ENCODE results near the gene SYCP2. TPM values are rescaled to one million over a fixed set of nuclear protein-coding genes. Genes with fewer than 3 reads are reported as not detected.
A peak's percentile ranks its signal among the peaks of the same experiment; 100 is the strongest.

The SYCP2 gene
- total RNA-seq (ENCODE audit: unreplicated experiment): 0.69 TPM
- long read RNA-seq: 0 reads

GRCh38 chr20:59933296-59933848, at the start of gene SYCP2:
Gene SYCP2, minus strand, starts transcription at chr20:59933637. Its CDS starts 11,224 bp downstream, at chr20:59922413.
- H3K27ac Mint-ChIP-seq (ENCODE audit: unreplicated experiment): no peak within 1 kb of the TSS

DNA sequence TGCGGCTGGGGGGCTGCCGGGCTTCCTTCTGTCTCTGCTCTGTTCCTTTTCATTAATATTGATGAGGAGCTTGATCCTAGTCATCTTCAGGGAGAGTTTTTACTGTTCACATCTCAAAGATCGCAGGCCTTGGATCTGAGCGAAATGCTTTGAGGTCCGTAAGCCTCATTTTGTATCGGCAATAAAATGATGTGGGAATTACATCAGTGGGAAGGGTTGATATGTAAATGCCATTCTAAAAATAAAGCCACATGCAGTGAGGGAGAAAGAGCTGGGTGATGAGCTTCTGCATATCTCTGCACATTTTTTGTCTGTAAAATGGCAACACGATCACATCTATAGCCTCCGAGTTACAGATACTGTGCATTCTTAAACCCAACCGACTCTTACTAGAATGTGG, 49.6 kb upstream of the SYCP2 start:
- H3K27ac Mint-ChIP-seq (ENCODE audit: unreplicated experiment): no peak overlapping the region
- H3K4me1 Mint-ChIP-seq (ENCODE audit: low read depth, unreplicated experiment): peaks cover 16% of the 10 kb centered on the region
- H3K27me3 Mint-ChIP-seq (ENCODE audit: unreplicated experiment): no peaks in the 10 kb centered on the region
- H3K4me3 Mint-ChIP-seq (ENCODE audit: unreplicated experiment): peak overlapping the region; percentile 7
- H3K9me3 Mint-ChIP-seq (ENCODE audit: unreplicated experiment): peaks cover 4% of the 10 kb centered on the region
- no peak for DNase-seq
- no peak for TF ChIP-seq CTCF (IDR thresholded peaks at IDR 0.05; ENCODE audit: partially characterized antibody, unreplicated experiment)
- peaks cover 8% of the 10 kb centered on the region for H3K36me3 Mint-ChIP-seq (ENCODE audit: unreplicated experiment)

More at GRCh38 chr20:59933296-59933848, at the start of gene SYCP2:
- H3K4me1 Mint-ChIP-seq (ENCODE audit: low read depth, unreplicated experiment): no peaks in the 10 kb centered on the region
- peaks cover 3% of the 10 kb centered on the region for H3K9me3 Mint-ChIP-seq (ENCODE audit: unreplicated experiment)
- H3K27me3 Mint-ChIP-seq (ENCODE audit: unreplicated experiment): peaks cover 2% of the 10 kb centered on the region
- peak within 1 kb of the TSS; percentile 81 for H3K4me3 Mint-ChIP-seq (ENCODE audit: unreplicated experiment)
- DNase-seq: no peak
- TF ChIP-seq CTCF (IDR thresholded peaks at IDR 0.05; ENCODE audit: partially characterized antibody, unreplicated experiment): no peak
- H3K36me3 Mint-ChIP-seq (ENCODE audit: unreplicated experiment): no peaks in the 10 kb centered on the region

DNA sequence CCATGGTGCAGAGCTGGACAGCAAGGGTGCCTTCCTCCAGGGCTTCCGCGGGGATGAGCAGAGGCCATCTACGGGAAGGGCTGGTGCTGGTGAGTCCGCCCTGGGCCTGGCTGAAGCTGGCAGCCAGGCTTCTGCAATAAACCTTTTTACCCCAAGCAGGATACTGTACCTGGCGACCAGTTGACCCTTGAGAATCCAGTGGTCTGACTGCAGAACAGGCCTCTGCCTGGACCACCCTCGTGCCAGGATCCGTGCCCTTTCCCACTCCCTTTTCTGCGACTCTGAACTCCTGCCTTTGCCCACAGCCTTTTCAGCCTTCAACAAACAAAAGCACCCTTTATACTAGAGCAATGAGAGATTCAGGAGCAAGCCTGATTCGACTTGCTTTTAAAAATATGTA, 43.6 kb upstream of the SYCP2 start:
- Mint-ChIP-seq H3K27ac (ENCODE audit: unreplicated experiment) (no peak overlapping the region), H3K27me3 (ENCODE audit: unreplicated experiment) (peaks cover 2% of the 10 kb centered on the region), H3K4me1 (ENCODE audit: low read depth, unreplicated experiment) (no peaks in the 10 kb centered on the region), H3K4me3 (ENCODE audit: unreplicated experiment) (no peak overlapping the region), H3K9me3 (ENCODE audit: unreplicated experiment) (peaks cover 4% of the 10 kb centered on the region), H3K36me3 (ENCODE audit: unreplicated experiment) (peaks cover 8% of the 10 kb centered on the region)
- TF ChIP-seq CTCF (IDR thresholded peaks at IDR 0.05; ENCODE audit: partially characterized antibody, unreplicated experiment): no peak
- no peak for DNase-seq

- no peak overlapping the region for H3K27ac Mint-ChIP-seq (ENCODE audit: unreplicated experiment)
- no peak for TF ChIP-seq CTCF (IDR thresholded peaks at IDR 0.05; ENCODE audit: partially characterized antibody, unreplicated experiment)
- peaks cover 4% of the 10 kb centered on the region for H3K9me3 Mint-ChIP-seq (ENCODE audit: unreplicated experiment)
- H3K36me3 Mint-ChIP-seq (ENCODE audit: unreplicated experiment): peaks cover 8% of the 10 kb centered on the region
- H3K27me3 Mint-ChIP-seq (ENCODE audit: unreplicated experiment): peaks cover 2% of the 10 kb centered on the region
- no peak overlapping the region for H3K4me3 Mint-ChIP-seq (ENCODE audit: unreplicated experiment)
- H3K4me1 Mint-ChIP-seq (ENCODE audit: low read depth, unreplicated experiment): no peaks in the 10 kb centered on the region
- no peak for DNase-seq
Observed at GRCh38 chr20:59976156-59976782, 42.8 kb upstream of the SYCP2 start.
